ENCODE measurements around the gene RNF181. TPM values are rescaled to one million over a fixed set of nuclear protein-coding genes. Genes with fewer than 3 reads are reported as not detected.

The RNF181 gene
- total and polyA plus RNA-seq, 2 of the 8 experiments (the other 6 are each of a cell fraction or from before 2014, with no cell fraction given) = 97.2 to 514 TPM

DNA sequence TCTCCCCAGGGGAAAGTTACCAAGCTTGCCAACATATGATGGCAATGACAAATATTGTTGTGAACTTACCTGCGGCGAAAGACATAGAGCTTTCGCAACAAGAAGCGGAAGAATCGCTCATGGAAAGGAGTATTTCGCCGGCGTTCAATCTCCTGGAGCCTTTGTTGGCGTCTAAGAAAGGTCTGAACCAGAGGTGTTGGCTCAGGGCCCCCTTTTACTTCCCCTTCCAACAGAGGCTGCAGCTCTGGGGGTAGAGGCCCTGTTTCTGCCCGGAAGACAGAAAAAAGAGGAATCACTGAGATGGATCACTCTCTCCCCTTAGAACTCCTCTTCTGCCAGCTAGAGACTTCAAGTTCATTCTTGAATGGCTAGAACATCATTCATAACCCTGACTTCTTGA, 45.1 kb upstream of the RNF181 start:
- Histone ChIP-seq H3K79me1 (ENCODE audit: low read depth, low read length) (no peaks in the 10 kb centered on the region), H3K4me2 (ENCODE audit: insufficient read depth in 1 of 2, low read depth in 2 of 2, low read length in 2 of 2) (no peak overlapping the region), H3K14ac (ENCODE audit: insufficient read length) (no peak overlapping the region), H2BK5ac (ENCODE audit: low read depth, low read length) (no peak overlapping the region), H3K56ac (replicated peaks; ENCODE audit: insufficient read length, low read depth, low read length) (no peak overlapping the region), H3K36me3 (ENCODE audit: control insufficient read depth in 2 of 4, insufficient read depth in 4 of 4, low read length in 3 of 4) (peaks cover 21 to 45% (median 35%) of the 10 kb centered on the region in 4 experiments), H3K4me3 (ENCODE audit: extremely low read depth in 1 of 4, insufficient read depth in 2 of 4, low read depth in 3 of 4, low read length in 4 of 4) (no peak overlapping the region), H4K91ac (replicated peaks; ENCODE audit: insufficient read length, low read length) (no peak overlapping the region), H3K9me3 (ENCODE audit: insufficient read depth in 2 of 2, low read depth in 1 of 2, low read length in 1 of 2) (no peaks in the 10 kb centered on the region), H2AK5ac (ENCODE audit: low read depth, low read length) (no peak overlapping the region), H2AFZ (ENCODE audit: low read length) (no peak overlapping the region), H3K23me2 (ENCODE audit: low read depth, low read length) (no peaks in the 10 kb centered on the region), H3K27me3 (replicated peaks in 1 of 4; ENCODE audit: control insufficient read depth in 3 of 4, extremely low read depth in 1 of 4, insufficient read depth in 3 of 4, low read length in 3 of 4) (no peaks in the 10 kb centered on the region), H3K27ac (ENCODE audit: low read depth, low read length) (no peak overlapping the region), H3K4ac (replicated peaks; ENCODE audit: insufficient read length, low read depth, low read length) (no peak overlapping the region), H3K23ac (ENCODE audit: insufficient read length) (no peak overlapping the region), H2BK20ac (ENCODE audit: low read length) (no peak overlapping the region), H3K18ac (ENCODE audit: extremely low read depth, low read length) (no peak overlapping the region), H3K79me2 (ENCODE audit: control insufficient read depth in 1 of 2, insufficient read depth in 2 of 2, low read length in 2 of 2) (no peaks in the 10 kb centered on the region), H2BK15ac (ENCODE audit: low read length) (no peak overlapping the region), H3K9ac (replicated peaks in 1 of 4; ENCODE audit: extremely low read depth in 1 of 4, low read depth in 3 of 4, low read length in 3 of 4) (no peak overlapping the region), H3K4me1 (replicated peaks in 1 of 4; ENCODE audit: control insufficient read depth in 3 of 4, insufficient read depth in 4 of 4, low read length in 3 of 4) (peaks cover 0 to 2% (median 0%) of the 10 kb centered on the region in 4 experiments; a peak in 1 of 7 replicates), H4K5ac (ENCODE audit: insufficient read length, low read depth, low read length) (no peak overlapping the region), H2BK12ac (ENCODE audit: low read depth, low read length) (no peak overlapping the region), H4K20me1 (replicated peaks in 1 of 2; ENCODE audit: control insufficient read depth in 1 of 2, insufficient read depth in 2 of 2, low read length in 2 of 2) (peaks cover 1 to 2% of the 10 kb centered on the region in 2 experiments), H2BK120ac (replicated peaks; ENCODE audit: low read depth, low read length) (no peak overlapping the region), H4K8ac (ENCODE audit: extremely low read depth, insufficient read depth, low read length) (no peak overlapping the region)
- 94% methylated on average over 10 of the region's 10 CpGs; no CpG with 5 or more reads in 1 of the 2 experiments for WGBS, 2 experiments (ENCODE audit: extremely low coverage in 1 of 2, insufficient coverage in 1 of 2, insufficient read length in 1 of 2, insufficient replicate concordance in 2 of 2, low coverage in 1 of 2, low lambda C conversion rate in 2 of 2, missing lambda C conversion rate in 1 of 2)
- no peak for DNase-seq (ENCODE audit: low read depth in 1 of 2, low spot score in 2 of 2)
- TF ChIP-seq RAD21 (IDR thresholded peaks at IDR 0.05 in 1 of 2, conservative IDR thresholded peaks at IDR 0.05 in 1 of 2; ENCODE audit: low read depth in 2 of 2, low read length in 2 of 2) = no peak
- POLR2A ChIA-PET (ENCODE audit: partially characterized antibody) = interaction anchor here (0.9 to 38.6 kb wide), 8 partner anchors 8 to 223 kb away, joined by 3 to 1889 read pairs (median 204); partner anchors contain the start of genes C2orf68, CAPG, ELMOD3 and GGCX
- no peak for FAIRE-seq
- CTCF ChIA-PET (ENCODE audit: partially characterized antibody) = interaction anchor here (0.6 to 10.1 kb wide), 24 partner anchors 10 to 204 kb away, joined by 3 to 259 read pairs (median 4); partner anchors contain the start of genes ELMOD3, GGCX, MAT2A and RETSAT

Data from H1 (cell line).